GM19452 (cell line): ENCODE data around the gene KCNAB2.

Experiments used
- ATAC-seq: cut with Tn5 transposase; IDR thresholded peaks from one replicate; pipeline ENCODE4 v1.9.1; 2021; ENCODE audit not compliant: unreplicated experiment

The KCNAB2 gene

GRCh38 chr1:6106321-6106731 lies 60.6 kb downstream of the KCNAB2 start:
- ATAC-seq = no peak

- no peak for ATAC-seq
These were observed 61.3 kb downstream of the KCNAB2 start for GRCh38 chr1:6106977-6107376.

DNA sequence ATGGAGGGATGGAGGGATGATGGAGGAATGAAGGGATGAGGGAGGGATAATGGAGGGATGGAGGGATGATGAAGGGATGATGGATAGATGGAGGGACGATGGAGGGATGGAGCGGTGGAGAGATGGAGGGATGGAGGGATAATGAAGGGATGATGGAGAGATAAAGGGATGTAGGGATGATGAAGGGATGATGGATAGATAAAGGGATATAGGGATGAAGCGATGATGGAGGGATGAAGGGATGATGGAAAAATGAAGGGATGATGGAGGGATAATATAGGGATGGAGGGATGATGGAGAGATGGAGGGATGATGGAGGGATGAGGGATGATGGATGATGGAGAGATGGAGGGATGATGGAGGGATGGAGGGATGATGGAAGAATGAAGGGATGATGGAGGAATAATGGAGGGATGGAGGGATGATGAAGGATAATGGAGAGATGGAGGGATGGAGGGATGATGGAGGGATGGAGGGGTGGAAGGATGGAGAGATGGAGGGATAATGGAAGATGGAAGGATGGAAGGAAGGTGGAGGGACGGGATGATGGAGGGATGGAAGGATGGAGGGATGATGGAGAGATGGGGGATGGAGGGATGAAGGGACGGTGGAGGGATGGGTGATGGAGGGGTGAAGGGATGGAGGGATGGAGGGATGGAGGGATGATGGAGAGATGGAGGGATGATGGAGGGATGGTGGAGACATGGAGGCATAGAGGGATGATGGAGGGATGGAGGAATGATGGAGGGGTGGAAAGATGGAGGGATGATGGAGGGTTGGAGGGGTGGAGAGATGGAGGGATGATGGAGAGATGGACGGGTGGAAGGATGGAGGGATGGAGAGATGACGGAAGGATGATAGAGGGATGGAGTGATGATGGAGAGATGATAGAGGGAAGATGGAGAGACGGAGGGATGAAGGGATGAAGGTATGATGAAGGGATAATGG lies 62.0 kb downstream of the KCNAB2 start:
- ATAC-seq = no peak

DNA sequence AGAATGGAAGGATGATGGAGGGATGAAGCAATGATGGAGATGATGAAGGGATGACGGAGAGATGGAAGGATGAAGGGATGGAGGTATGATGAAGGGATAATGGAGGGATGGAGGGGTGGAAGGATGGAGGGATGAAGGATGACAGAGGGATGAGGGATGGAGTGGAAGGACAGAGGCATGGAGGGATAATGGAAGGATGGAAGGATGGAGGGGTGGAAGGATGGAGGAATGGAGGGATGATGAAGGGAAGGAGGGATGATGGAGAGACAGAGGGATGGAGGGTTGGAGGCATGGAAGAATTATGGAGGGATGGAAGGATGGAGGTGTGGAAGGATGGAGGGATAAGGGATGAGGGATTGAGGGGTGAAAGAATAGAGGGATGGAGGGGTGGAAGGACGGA lies 62.8 kb downstream of the KCNAB2 start:
- no peak for ATAC-seq

DNA sequence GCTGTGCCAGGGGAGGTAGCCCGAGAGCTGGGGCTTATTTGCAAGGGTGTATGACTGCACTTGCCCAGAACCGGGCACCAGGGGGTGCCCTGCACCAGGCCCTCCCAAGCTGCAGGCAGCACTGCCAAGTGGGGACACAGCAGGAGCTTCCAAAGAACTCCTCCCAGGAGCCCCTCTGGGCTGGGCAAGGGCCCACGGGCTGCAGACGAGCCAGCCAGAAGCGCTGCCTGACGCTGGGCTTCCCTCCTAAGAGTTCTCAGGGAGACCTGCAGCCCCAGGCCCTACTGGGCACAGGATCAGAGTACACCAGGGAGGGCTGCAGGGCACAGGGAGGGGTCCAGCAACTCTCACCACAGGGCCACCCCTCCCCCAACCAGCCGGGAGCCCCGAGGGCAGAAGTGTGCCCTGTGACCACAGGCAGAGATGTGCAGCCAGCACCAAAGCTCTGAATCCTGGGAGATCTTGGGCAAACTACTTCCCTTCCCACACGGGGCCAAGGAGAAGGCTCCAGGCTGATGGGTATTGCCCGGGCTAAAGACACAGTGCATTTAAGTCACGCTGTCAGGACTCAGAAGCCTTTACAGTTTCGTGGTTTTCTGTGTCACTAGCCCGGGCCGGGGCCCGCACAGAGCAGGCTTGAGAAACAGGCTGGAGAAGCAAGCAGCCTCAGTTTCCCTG lies 63.4 kb downstream of the KCNAB2 start:
- ATAC-seq = no peak

DNA sequence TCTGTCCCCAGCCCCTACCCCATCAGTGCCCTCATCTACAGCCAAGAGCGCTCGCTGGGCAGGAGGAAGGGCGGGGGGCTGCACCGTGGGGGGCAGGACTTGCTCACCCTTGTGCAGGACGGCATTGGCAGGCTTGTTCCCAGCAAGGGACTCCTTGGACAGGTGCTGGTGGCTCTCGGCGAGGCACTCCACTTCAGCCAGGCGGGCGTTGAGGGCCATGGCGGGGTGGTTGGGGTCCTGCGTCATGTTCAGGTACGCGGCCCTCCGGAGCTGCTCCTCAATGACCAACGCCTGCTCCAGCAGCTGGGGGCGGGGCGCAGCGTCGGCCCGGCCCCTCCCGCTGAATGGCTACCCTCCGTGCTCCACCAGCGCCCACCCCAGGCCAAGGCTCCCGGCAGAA lies 64.0 kb downstream of the KCNAB2 start:
- ATAC-seq = no peak

DNA sequence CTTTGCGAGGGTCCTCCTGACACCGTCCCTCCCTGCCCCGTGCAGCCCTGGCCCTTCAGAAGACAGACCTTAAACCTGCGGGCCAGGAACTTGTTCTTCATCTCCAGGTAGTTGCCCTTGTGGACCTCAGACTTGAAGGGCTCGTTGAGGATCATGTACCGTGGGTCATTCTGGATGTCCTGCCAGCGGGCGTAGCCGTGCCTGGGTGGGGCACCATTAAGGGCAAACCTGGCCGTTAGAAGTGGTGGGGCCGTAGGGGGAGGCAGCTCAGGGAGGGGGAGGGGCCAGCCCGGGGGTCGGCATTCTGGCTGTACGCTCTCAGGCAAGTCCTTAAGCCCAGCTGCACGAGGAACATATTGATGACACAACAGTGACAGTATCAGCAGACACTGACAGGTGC lies 64.6 kb downstream of the KCNAB2 start:
- no peak for ATAC-seq

DNA sequence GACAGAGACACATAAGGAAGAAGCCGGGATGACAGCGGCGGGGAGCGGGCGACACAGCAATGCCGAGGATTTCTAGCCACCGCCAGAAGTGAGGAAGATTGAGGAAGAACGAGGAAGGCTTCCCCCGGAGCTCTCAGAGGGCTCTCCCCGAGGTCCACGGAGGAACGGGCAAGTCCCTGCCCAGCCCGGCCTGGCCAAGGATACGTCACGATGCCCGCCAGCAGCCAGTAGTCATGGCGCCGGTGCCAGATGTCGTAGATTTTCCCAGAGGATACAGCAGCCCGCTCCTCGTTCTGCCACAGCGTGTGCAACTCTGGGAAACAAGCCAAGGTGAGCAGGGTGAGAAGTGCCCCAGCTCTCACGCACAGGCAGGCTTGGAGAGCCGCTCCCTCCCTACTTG lies 65.9 kb downstream of the KCNAB2 start:
- no peak for ATAC-seq

- no peak for ATAC-seq
These were observed 66.5 kb downstream of the KCNAB2 start for GRCh38 chr1:6111991-6112689.

DNA sequence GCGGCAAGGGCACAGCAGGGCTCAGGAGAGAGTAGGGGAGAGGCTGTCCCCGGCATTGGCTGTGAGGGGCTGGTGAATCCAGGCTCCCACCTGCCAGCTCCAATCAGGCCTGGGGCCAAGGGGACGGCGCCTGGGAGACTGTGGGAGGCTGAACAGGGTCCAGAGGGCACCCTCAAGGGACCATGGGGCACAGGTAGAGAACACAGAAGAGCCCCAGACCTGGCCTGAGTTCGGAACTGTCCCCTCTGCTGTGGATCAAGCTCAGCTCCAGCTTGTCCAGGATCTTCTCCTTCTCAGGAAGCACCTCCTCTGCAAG lies 67.0 kb downstream of the KCNAB2 start:
- ATAC-seq = no peak

GRCh38 chr1:6113116-6113515 lies 67.4 kb downstream of the KCNAB2 start:
- no peak for ATAC-seq

DNA sequence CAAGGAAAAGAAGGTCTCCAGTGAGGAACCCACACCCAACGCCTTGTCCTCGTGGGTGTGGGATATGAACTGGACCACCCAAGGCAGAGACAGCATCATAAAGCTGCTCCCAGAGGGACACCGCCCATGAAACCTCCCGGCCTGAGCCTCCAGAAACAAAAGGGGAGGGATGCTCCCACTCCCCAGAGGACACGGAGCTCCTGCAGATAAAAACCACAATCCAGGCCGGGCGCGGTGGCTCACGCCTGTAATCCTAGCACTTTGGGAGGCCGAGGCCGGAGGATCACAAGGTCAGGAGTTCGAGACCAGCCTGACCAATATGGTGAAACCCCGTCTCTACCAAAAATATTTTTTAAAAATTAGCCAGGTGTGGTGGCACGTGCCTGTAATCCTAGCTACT lies 68.1 kb downstream of the KCNAB2 start:
- no peak for ATAC-seq

DNA sequence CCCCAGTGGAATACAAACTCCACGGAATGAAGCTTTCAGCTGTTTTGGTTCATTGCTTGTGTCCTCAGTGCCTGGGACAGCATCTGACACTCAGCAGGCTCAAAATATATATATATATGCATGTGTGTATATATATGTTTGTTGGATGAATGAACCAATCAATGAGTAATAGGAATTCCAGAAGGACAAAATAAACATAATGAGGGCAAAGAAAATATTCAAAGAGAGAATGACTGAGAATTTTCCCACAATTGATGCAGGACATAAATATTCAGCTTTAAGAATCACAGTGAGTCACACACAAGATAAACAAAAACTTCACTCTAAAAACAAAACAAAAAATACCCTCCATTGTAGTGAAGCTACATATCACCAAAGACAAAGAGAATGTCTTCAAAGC lies 70.4 kb downstream of the KCNAB2 start:
- no peak for ATAC-seq

GRCh38 chr1:6117064-6117463 lies 71.4 kb downstream of the KCNAB2 start:
- no peak for ATAC-seq

DNA sequence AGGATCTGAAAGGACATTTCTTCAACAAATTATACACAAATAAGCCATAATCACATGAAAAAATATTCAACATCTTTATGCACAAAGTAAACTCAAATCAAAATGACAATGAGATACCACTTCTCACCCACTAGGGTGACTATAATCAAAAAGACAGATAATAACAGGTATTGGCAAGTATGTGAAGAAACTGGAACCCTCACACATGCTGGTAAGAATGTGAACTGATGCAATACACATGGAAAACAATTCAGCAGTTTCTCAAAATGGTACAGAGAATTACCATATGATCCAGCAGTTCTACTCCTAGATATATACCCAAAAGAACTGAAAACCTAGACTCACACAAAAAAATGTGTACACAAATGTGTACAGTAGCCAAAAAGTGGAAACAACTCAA lies 71.9 kb downstream of the KCNAB2 start:
- no peak for ATAC-seq

- no peak for ATAC-seq
These were observed 72.7 kb downstream of the KCNAB2 start for GRCh38 chr1:6118415-6118814.

- ATAC-seq = no peak
These were observed 75.3 kb downstream of the KCNAB2 start for GRCh38 chr1:6121021-6121421.

DNA sequence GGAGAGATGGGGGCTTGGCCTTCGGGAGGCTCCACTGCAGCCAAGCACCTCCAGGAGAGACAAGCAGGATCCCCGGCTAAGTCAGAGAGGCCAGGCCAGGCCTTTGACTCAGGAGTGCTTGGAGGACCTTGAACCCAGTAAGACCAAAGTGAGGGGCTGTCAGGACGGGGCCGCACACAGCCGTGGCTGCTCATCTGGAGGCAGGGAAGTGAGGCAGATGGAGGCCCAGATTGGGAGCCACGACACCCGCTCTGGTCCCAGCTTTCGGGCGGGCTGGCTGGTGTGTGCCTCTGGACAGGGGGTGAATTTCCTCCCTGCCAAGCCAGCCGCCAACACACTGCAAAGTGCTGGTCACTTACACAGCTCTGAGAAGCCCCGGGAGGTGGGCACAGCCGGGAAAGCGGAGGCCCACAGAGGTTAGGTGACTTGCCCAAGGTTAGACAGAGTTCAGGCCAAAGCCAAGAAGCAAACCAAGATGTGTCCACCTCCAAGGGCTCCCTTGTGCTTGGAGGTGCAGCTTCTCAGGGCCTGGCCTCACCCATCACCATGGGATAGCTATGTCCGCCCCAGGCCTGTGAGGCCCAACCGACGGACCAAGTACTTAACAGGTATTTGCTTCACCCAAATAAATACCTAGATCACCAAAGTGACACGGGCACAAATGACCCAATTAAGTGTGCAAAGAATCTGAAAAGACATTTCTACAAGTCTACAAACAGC lies 76.1 kb downstream of the KCNAB2 start:
- no peak for ATAC-seq

DNA sequence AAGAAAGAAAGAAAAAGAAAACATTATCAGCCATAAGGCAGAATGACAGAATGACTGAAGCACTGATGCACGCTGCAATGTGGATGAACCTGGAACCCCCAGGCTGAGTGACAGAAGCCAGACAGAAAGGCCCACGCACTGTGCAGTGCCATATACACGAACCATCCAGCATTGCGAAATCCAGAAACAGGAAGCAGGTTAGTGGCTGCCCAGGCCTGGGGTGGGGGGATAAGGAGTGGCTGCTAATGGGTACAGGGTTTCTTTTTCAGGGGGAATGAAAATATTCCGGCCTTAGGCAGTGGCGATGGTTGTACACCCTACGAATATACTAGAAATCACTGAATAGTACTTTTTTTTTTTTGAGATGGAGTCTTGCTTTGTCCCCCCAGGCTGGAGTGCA lies 77.4 kb downstream of the KCNAB2 start:
- ATAC-seq = no peak

DNA sequence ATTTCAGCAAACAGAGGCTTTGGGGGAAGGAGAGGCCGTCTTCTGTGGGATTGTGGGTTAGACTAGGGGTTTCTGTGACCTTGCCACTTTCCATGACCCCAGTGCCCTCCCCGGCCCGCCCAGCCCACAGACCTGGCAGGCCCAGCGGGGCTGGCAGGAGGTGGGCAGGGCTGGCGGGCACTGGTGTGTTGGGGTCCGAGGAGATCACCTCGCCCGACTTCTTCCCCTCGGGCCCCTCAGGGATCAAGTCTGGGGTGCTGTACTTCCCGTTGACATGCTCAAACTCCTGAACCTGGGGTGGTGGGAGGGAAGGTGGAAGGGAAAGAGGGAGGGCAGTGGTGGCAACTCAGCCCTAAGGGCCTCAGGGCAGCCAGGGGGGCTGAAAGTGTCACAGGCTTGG lies 78.1 kb downstream of the KCNAB2 start:
- no peak for ATAC-seq

DNA sequence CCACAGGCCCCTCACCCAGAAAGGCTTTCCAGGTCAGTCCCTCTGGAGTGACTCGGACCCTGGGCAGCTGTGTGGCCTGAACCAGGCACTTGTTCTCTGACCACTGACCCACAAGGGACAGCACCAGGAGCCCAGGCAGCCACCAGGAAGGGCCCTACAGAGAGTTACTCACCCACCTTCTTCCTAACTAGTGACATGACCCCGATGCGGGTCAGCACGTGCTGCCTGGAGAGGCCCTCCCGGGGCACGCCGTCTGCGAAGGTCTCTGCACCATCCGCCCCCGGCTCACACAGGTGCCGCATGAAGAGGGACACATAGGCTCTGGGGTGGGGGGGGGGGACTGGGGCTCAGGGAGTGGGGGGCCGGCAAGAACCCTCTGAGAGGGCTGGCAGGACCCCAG lies 78.7 kb downstream of the KCNAB2 start:
- ATAC-seq = no peak
